Spleen (tissue), 11 donors: ENCODE measurements around the gene TUT1. TPM values are rescaled to one million over a fixed set of nuclear protein-coding genes. Genes with fewer than 3 reads are reported as not detected.
"Not testable (repeated sequence)": the region's sequence is repeated elsewhere in the genome, so short reads cannot be mapped to it uniquely, and the experiment has no call there.

Experiments used
- DNase-seq: peaks from one replicate; pipeline ENCODE4 v3.0.0-alpha.2; 2020
- H3K27ac ChIP-seq, 8 donors: fragments of 200-600 bp; sonication (generic) in 7 of 8; 1 replicate in 4 of 8; 2 replicates in 4 of 8; pipeline versions ENCODE4 v1.5.0 to v1.8.0; 2016 to 2021; ENCODE audit warnings: inconsistent platforms in 4 of 8, mild to moderate bottlenecking in 4 of 8, moderate library complexity in 1 of 8
- H3K27me3 ChIP-seq, 7 donors: fragments of 200-600 bp; sonication (generic) in 6 of 7; replicated peaks in 1 of 7; 1 replicate in 4 of 7; 2 replicates in 3 of 7; pipeline versions ENCODE4 v1.5.0 to v1.8.0; 2016 to 2021; ENCODE audit warnings: inconsistent platforms in 3 of 7, mild to moderate bottlenecking in 1 of 7
- H3K36me3 ChIP-seq, 6 donors: fragments of 200-600 bp; sonication (generic) in 5 of 6; 1 replicate in 4 of 6; 2 replicates in 2 of 6; pipeline versions ENCODE4 v1.5.0 to v1.8.0; 2016 to 2021; ENCODE audit warnings: inconsistent platforms in 2 of 6
- H3K4me1 ChIP-seq, 6 donors: fragments of 200-600 bp; sonication (generic) in 5 of 6; 1 replicate in 3 of 6; 2 replicates in 3 of 6; pipeline versions ENCODE4 v1.5.0 to v1.8.0; 2016 to 2021; ENCODE audit warnings: inconsistent platforms in 3 of 6
- H3K4me3 ChIP-seq, 8 donors: fragments of 200-600 bp; sonication (generic) in 7 of 8; 1 replicate in 4 of 8; 2 replicates in 4 of 8; pipeline versions ENCODE4 v1.5.0 to v1.8.0; 2016 to 2021; ENCODE audit warnings: inconsistent platforms in 4 of 8, mild to moderate bottlenecking in 4 of 8, moderate library complexity in 2 of 8
- H3K9me3 ChIP-seq, 8 donors: fragments of 200-600 bp; sonication (generic) in 7 of 8; 1 replicate in 4 of 8; 2 replicates in 4 of 8; pipeline versions ENCODE4 v1.5.0 to v1.8.0; 2016 to 2021; ENCODE audit warnings: inconsistent platforms in 4 of 8
- CTCF ChIP-seq, 11 experiments: fragments of 200-600 bp in 7 of 11; fragments of 450-650 bp in 4 of 11; sonication (generic) in 4 of 11; IDR thresholded peaks in 8 of 11; conservative IDR thresholded peaks in 3 of 11; 1 replicate in 7 of 11; 2 replicates in 4 of 11; pipeline versions ENCODE4 v1.4.0 to v1.8.0; 2016 to 2021; ENCODE audit warnings: antibody characterized with exemption in 11 of 11, inconsistent platforms in 4 of 11, mild to moderate bottlenecking in 1 of 11
- POLR2A ChIP-seq, 3 donors: fragments of 450-650 bp; IDR thresholded peaks; one replicate each; pipeline ENCODE4 v1.5.1; 2017; ENCODE audit warnings: antibody characterized with exemption in 3 of 3, mild to moderate bottlenecking in 1 of 3
- POLR2AphosphoS5 ChIP-seq, 3 donors: sonication (generic); formaldehyde crosslinking; IDR thresholded peaks; one replicate each; pipeline ENCODE4 v1.5.1; 2017; ENCODE audit warnings: antibody characterized with exemption in 3 of 3
- WGBS, 5 donors: extraction: QIAGEN DNeasy Blood & Tissue Kit in 3 of 5; methylation state at CpG; one replicate each; pipeline versions ENCODE4 v1.1.5 to v1.1.7; 2013 to 2018; 5-methylcytosine and 5-hydroxymethylcytosine counted together
- intact Hi-C: fragments of 100-400 bp; cut with DNase I; formaldehyde crosslinking; loops from one replicate; pipeline ENCODE4 v1.15.0; 2023; ENCODE audit warnings: low total_unique reads
- polyA plus RNA-seq, 3 donors: library from polyadenylated mRNA; stranded (reverse); fragments of 200-250 nt; gene quantifications; one replicate each; pipeline ENCODE4 v1.2.1, GENCODE V29; 2013
- total RNA-seq, 7 donors: library from RNA; depleted of rRNA in 3 of 7; stranded (reverse); fragments of >200 nt in 3 of 7; fragmentation: NEBNext Ultra II Directional in 4 of 7; extraction: Animal tissue kit (Norgen Biotek cat#: 25700) in 4 of 7; gene quantifications; one replicate each; pipeline versions ENCODE4 v1.1.0 to v1.2.1, GENCODE V29; 2016 to 2021
- donor health status: healthy with polysubstance abuse.
- donor health status: DM: no; HTN: no; CAD: no; lungs with moderate emphysema.
- donor health status: DM: no; HTN: no; CAD: no.
- donor health status: Bipolar disorder and iron deficiency.
- donor health status: healthy.
- donor health status: DM: no; HTN: no; CAD: no.
- donor health status: DM: yes; HTN: yes; CAD: no.

The TUT1 gene
- total and polyA plus RNA-seq, 10 donors: 14.4 to 30.9 (median 18.5) TPM

GRCh38 chr11:62616957-62617356 lies 25.6 kb upstream of the TUT1 start:
- H3K36me3 ChIP-seq: peaks cover 0 to 56% (median 23%) of the 10 kb centered on the region in 6 donors
- 89 to 97% (median 96%) methylated on average over 10 to 14 of the region's 14 CpGs for WGBS, 5 donors
- DNase-seq, H3K9me3 ChIP-seq, intact Hi-C loops, H3K27ac ChIP-seq, H3K4me3 ChIP-seq, H3K27me3 ChIP-seq: not testable (repeated sequence)
- H3K4me1 ChIP-seq: peaks cover 13 to 60% (median 32%) of the 10 kb centered on the region in 6 donors
- TF ChIP-seq POLR2AphosphoS5 (IDR thresholded peaks at IDR 0.05): peak in 1 of 3 donors; percentile 17

GRCh38 chr11:62615521-62615920 lies 24.2 kb upstream of the TUT1 start:
- Histone ChIP-seq H3K9me3 (no peaks in the 10 kb centered on the region), H3K27me3 (no peaks in the 10 kb centered on the region), H3K36me3 (peaks cover 0 to 62% (median 28%) of the 10 kb centered on the region in 6 donors), H3K27ac (peak overlapping the region in 2 of 8 donors; percentile 21 to 98), H3K4me3 (no peak overlapping the region), H3K4me1 (peaks cover 17 to 63% (median 38%) of the 10 kb centered on the region in 6 donors)
- intact Hi-C loops: no loop called here
- DNase-seq: no peak
- peak in 1 of 3 donors; percentile 16 for TF ChIP-seq POLR2AphosphoS5 (IDR thresholded peaks at IDR 0.05)
- no peak for TF ChIP-seq CTCF (IDR thresholded peaks at IDR 0.05 in 8 of 11, conservative IDR thresholded peaks at IDR 0.05 in 3 of 11)
- no peak for TF ChIP-seq POLR2A (IDR thresholded peaks at IDR 0.05)
- 89 to 93% (median 90%) methylated on average over 6 to 7 of the region's 7 CpGs for WGBS, 5 donors

GRCh38 chr11:62614275-62614674 lies 23.0 kb upstream of the TUT1 start:
- H3K27ac ChIP-seq: peak overlapping the region in 6 of 8 donors; percentile 95 to 99 (median 98)

GRCh38 chr11:62613291-62613778 lies 22.0 kb upstream of the TUT1 start:
- 41 to 73% (median 69%) methylated on average over 5 to 15 of the region's 15 CpGs for WGBS, 5 donors
- TF ChIP-seq CTCF (IDR thresholded peaks at IDR 0.05 in 8 of 11, conservative IDR thresholded peaks at IDR 0.05 in 3 of 11) (no peak), POLR2AphosphoS5 (IDR thresholded peaks at IDR 0.05) (peak in 2 of 3 donors; percentile 3 to 66)
- peaks cover 0 to 69% (median 35%) of the 10 kb centered on the region in 6 donors for H3K36me3 ChIP-seq
- no peak for DNase-seq
- H3K27me3 ChIP-seq: no peaks in the 10 kb centered on the region
- peak overlapping the region in 6 of 8 donors; percentile 55 to 86 (median 74) for H3K4me3 ChIP-seq
- H3K27ac ChIP-seq: peak overlapping the region; percentile 95 to 99 (median 98)
- no peaks in the 10 kb centered on the region for H3K9me3 ChIP-seq
- H3K4me1 ChIP-seq: peaks cover 16 to 68% (median 47%) of the 10 kb centered on the region in 6 donors
- intact Hi-C loops: no loop called here

More at GRCh38 chr11:62614275-62614674, 23.0 kb upstream of the TUT1 start:
- intact Hi-C loops: no loop called here
- H3K36me3 ChIP-seq: peaks cover 0 to 69% (median 29%) of the 10 kb centered on the region in 6 donors
- no peaks in the 10 kb centered on the region for H3K9me3 ChIP-seq
- no peaks in the 10 kb centered on the region for H3K27me3 ChIP-seq
- peaks cover 16 to 63% (median 43%) of the 10 kb centered on the region in 6 donors for H3K4me1 ChIP-seq
- no peak overlapping the region for H3K4me3 ChIP-seq
- WGBS, 5 donors: 72 to 87% (median 81%) methylated on average over 8 of the region's 8 CpGs
- DNase-seq: no peak
- no peak for TF ChIP-seq POLR2A (IDR thresholded peaks at IDR 0.05)
- TF ChIP-seq POLR2AphosphoS5 (IDR thresholded peaks at IDR 0.05): peak in 1 of 3 donors; percentile 10
